Neural cell (in vitro differentiated cells): ENCODE measurements around the gene SNAP29. TPM values are rescaled to one million over a fixed set of nuclear protein-coding genes. Genes with fewer than 3 reads are reported as not detected.

Source experiments
- H2AFZ ChIP-seq: fragments of 200-600, 300-800 bp; sonication (generic), shearing (Covaris generic); 2 replicates; pipeline ENCODE4 v1.6.0; 2014; ENCODE audit warnings: low read depth, mild to moderate bottlenecking, antibody characterized with exemption, low read length, moderate library complexity
- H3F3A ChIP-seq: fragments of 200-600 bp; shearing (Covaris generic); 2 replicates; pipeline ENCODE4 v1.6.1; 2016; ENCODE audit warnings: mild to moderate bottlenecking, moderate library complexity, mixed read lengths, antibody characterized with exemption, low read length; ENCODE audit not compliant: insufficient read depth, poor library complexity, severe bottlenecking
- H3K27ac ChIP-seq: fragments of 200-600, 300-800 bp; sonication (generic), shearing (Covaris generic); 2 replicates; pipeline ENCODE4 v1.5.1; 2014; ENCODE audit warnings: mild to moderate bottlenecking, low read length, moderate library complexity
- H3K27me3 ChIP-seq: fragments of 300-800, 200-600 bp; sonication (generic), shearing (Covaris generic); 2 replicates; pipeline ENCODE4 v1.6.0; 2014; ENCODE audit warnings: mild to moderate bottlenecking, low read depth, low read length, moderate library complexity; ENCODE audit not compliant: insufficient read depth
- H3K36me3 ChIP-seq: fragments of 300-800, 200-600 bp; sonication (generic), shearing (Covaris generic); 2 replicates; pipeline ENCODE4 v1.5.1; 2014; ENCODE audit warnings: mild to moderate bottlenecking, antibody characterized with exemption, low read length, moderate library complexity; ENCODE audit not compliant: insufficient read depth
- H3K4me2 ChIP-seq: fragments of 300-800, 200-600 bp; sonication (generic), shearing (Covaris generic); 2 replicates; pipeline ENCODE4 v1.6.0; 2014; ENCODE audit warnings: mild to moderate bottlenecking, low read length
- H3K4me3 ChIP-seq: fragments of 300-800, 200-600 bp; sonication (generic), shearing (Covaris generic); 2 replicates; pipeline ENCODE4 v1.5.1; 2014; ENCODE audit warnings: mild to moderate bottlenecking, low read length, moderate library complexity
- H3K79me2 ChIP-seq: fragments of 200-600 bp; shearing (Covaris generic); replicated peaks from 2 replicates; pipeline ENCODE4 v1.6.0; 2014; ENCODE audit warnings: mild to moderate bottlenecking, low read length, moderate library complexity; ENCODE audit not compliant: insufficient read depth
- H3K9ac ChIP-seq: fragments of 300-800, 200-600 bp; sonication (generic), shearing (Covaris generic); 2 replicates; pipeline ENCODE4 v1.6.1; 2016; ENCODE audit warnings: mild to moderate bottlenecking, low read length, mixed read lengths
- H3K9me2 ChIP-seq: fragments of 200-600 bp; shearing (Covaris generic); 2 replicates; pipeline ENCODE4 v1.6.1; 2016; ENCODE audit warnings: mild to moderate bottlenecking, low read length, mixed read lengths; ENCODE audit not compliant: insufficient read depth
- H3K9me3 ChIP-seq: fragments of 200-600, 300-800 bp; sonication (generic), shearing (Covaris generic); 2 replicates; pipeline ENCODE4 v1.6.1; 2016; ENCODE audit warnings: mild to moderate bottlenecking, mixed run types, low read length, moderate library complexity, mixed read lengths
- H4K20me1 ChIP-seq: fragments of 200-600 bp; shearing (Covaris generic); 2 replicates; pipeline ENCODE4 v1.6.1; 2016; ENCODE audit warnings: mild to moderate bottlenecking, mixed run types; ENCODE audit not compliant: insufficient read depth
- EP300 ChIP-seq: fragments of 450-650 bp; conservative IDR thresholded peaks from 2 replicates; pipeline ENCODE4 v1.6.1; 2014; ENCODE audit warnings: antibody characterized with exemption, mild to moderate bottlenecking, moderate library complexity; ENCODE audit not compliant: poor library complexity, severe bottlenecking
- EZH2 ChIP-seq: fragments of 200-600, 300-800 bp; shearing (Covaris generic), sonication (generic); IDR thresholded peaks from 2 replicates; pipeline ENCODE4 v1.6.1; 2014; ENCODE audit warnings: antibody characterized with exemption, low read length, borderline replicate concordance, mild to moderate bottlenecking; ENCODE audit not compliant: insufficient read depth, poor library complexity, severe bottlenecking
- MXI1 ChIP-seq: fragments of 450-650 bp; conservative IDR thresholded peaks from 2 replicates; pipeline ENCODE4 v1.6.1; 2014; ENCODE audit warnings: antibody characterized with exemption, mild to moderate bottlenecking; ENCODE audit not compliant: poor library complexity, severe bottlenecking
- POLR2AphosphoS5 ChIP-seq: IDR thresholded peaks from 2 replicates; pipeline ENCODE4 v1.6.1; 2012
- RAD21 ChIP-seq: fragments of 450-650 bp; conservative IDR thresholded peaks from 2 replicates; pipeline ENCODE4 v1.6.1; 2014; ENCODE audit warnings: antibody characterized with exemption, mild to moderate bottlenecking, moderate library complexity
- REST ChIP-seq: IDR thresholded peaks from 2 replicates; pipeline ENCODE4 v1.6.1; 2012; ENCODE audit warnings: borderline replicate concordance
- SMC3 ChIP-seq: fragments of 450-650 bp; conservative IDR thresholded peaks from 2 replicates; pipeline ENCODE4 v1.6.1; 2014; ENCODE audit warnings: antibody characterized with exemption, mild to moderate bottlenecking, moderate library complexity; ENCODE audit not compliant: poor library complexity
- TAF1 ChIP-seq: IDR thresholded peaks from 2 replicates; pipeline ENCODE4 v1.6.1; 2012; ENCODE audit warnings: low read depth
- polyA plus RNA-seq: library from polyadenylated mRNA; depleted of rRNA; stranded (reverse); fragments of >200 nt; gene quantifications from 2 replicates; pipeline ENCODE4 v1.2.3, GENCODE V29; 2014
- TF ChIP-seq, protein P1 (sequence below): fragments of 450-650 bp; IDR thresholded peaks from 2 replicates; pipeline ENCODE4 v1.5.1; 2014; ENCODE audit warnings: antibody characterized with exemption, mild to moderate bottlenecking, moderate library complexity; ENCODE audit not compliant: poor library complexity, severe bottlenecking

SNAP29 gene
- polyA plus RNA-seq, 1 donor from 2014 or later: 7.0 TPM

DNA sequence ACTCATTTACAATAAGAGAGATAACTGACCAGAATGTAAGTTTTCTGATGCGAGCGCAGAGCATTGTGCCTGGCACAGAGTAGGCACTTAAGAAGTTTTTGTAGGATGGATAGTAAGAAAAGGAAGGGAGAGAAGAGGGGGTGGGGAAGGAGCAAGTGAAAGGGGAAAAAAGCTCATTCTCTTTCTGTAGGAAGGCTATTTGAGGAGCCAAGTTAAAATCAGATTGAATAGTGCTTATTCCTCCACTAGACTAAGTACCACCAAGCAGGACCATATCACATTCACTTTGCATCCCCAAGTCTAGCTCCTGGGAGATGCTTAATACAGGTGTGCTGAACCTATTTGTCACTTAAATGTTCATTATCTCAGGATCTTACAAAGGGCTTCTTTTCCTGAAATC is 44.3 kb downstream of the SNAP29 start:
- Histone ChIP-seq H3K9me2 (no peaks in the 10 kb centered on the region), H3K9me3 (no peaks in the 10 kb centered on the region), H3K27me3 (no peaks in the 10 kb centered on the region), H3K4me2 (no peak overlapping the region), H4K20me1 (no peaks in the 10 kb centered on the region), H3F3A (no peaks in the 10 kb centered on the region), H3K4me3 (no peak overlapping the region), H3K79me2 (no peaks in the 10 kb centered on the region), H3K9ac (no peak overlapping the region), H2AFZ (no peak overlapping the region), H3K36me3 (no peaks in the 10 kb centered on the region), H3K27ac (no peak overlapping the region)
- TF ChIP-seq, protein P1, sequence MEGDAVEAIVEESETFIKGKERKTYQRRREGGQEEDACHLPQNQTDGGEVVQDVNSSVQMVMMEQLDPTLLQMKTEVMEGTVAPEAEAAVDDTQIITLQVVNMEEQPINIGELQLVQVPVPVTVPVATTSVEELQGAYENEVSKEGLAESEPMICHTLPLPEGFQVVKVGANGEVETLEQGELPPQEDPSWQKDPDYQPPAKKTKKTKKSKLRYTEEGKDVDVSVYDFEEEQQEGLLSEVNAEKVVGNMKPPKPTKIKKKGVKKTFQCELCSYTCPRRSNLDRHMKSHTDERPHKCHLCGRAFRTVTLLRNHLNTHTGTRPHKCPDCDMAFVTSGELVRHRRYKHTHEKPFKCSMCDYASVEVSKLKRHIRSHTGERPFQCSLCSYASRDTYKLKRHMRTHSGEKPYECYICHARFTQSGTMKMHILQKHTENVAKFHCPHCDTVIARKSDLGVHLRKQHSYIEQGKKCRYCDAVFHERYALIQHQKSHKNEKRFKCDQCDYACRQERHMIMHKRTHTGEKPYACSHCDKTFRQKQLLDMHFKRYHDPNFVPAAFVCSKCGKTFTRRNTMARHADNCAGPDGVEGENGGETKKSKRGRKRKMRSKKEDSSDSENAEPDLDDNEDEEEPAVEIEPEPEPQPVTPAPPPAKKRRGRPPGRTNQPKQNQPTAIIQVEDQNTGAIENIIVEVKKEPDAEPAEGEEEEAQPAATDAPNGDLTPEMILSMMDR: no peak
- TF ChIP-seq SMC3: no peak

DNA sequence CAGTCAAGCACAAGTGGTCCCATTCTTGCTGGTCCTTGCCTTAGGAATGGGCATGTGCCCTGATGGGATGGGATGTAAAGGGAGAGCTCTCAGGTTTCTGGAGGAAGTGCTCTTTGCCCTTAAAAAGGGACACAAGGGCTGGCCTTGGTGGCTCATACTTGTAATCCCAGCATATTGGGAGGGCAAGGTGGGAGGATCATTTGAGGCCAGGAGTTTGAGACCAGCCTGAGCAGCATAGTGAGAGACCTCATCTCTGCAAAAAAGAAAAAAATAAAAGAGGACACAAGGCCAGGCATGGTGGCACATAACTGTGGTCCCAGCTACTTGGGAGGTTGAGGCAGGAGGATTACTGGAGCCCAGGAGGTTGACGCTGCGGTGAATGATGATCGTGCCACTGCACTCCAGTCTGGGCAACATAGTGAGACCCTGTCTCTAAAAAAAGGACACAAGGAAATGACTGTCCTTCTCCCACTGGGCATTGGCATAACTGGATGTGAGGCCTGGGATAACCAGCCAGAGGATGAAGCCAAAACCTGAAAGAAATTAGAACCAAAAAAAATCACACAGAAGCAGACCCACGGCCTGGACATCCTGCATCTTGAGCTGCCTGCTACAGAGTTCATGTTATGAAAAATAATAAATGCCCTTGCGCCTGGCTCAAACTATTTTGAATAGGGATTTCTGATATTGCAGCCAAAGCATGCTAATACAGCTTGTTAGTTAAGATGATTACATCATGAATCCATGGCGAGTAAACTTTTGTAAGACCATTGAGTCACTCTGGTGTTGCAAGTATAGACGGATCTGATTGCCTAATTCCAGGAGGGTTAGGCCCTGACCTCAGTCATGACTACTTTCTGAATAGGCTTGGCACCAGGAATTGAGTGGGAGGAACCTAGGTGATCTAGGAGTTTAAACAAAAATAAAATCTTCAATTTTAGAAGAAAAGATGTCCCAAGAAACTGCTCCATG is 45.5 kb downstream of the SNAP29 start:
- H3K4me3 ChIP-seq: no peak overlapping the region
- no peak overlapping the region for H2AFZ ChIP-seq
- no peak for TF ChIP-seq MXI1
- no peak for TF ChIP-seq SMC3
- TF ChIP-seq POLR2AphosphoS5: no peak
- no peak for TF ChIP-seq REST
- TF ChIP-seq RAD21: no peak
- no peak for TF ChIP-seq TAF1
- TF ChIP-seq EP300: no peak
- TF ChIP-seq, protein P1: no peak
- TF ChIP-seq EZH2: no peak
- no peaks in the 10 kb centered on the region for H3F3A ChIP-seq
- no peak overlapping the region for H3K4me2 ChIP-seq
- no peaks in the 10 kb centered on the region for H3K79me2 ChIP-seq
- H3K9me2 ChIP-seq: no peaks in the 10 kb centered on the region
- no peak overlapping the region for H3K27ac ChIP-seq
- no peak overlapping the region for H3K9ac ChIP-seq
- no peaks in the 10 kb centered on the region for H3K27me3 ChIP-seq
- no peaks in the 10 kb centered on the region for H3K9me3 ChIP-seq
- H3K36me3 ChIP-seq: no peaks in the 10 kb centered on the region
- no peaks in the 10 kb centered on the region for H4K20me1 ChIP-seq
